Activated CD4-positive, alpha-beta T cell treated with anti-CD3 and anti-CD28 coated beads, Interleukin-2, amount 10 ng/mL, durations not matched to agents 7 days and 5 days (primary cell): ENCODE measurements around the gene GH2. TPM values are rescaled to one million over a fixed set of nuclear protein-coding genes. Genes with fewer than 3 reads are reported as not detected.
"Not testable (repeated sequence)": the region's sequence is repeated elsewhere in the genome, so short reads cannot be mapped to it uniquely, and the experiment has no call there.

Experiments used
- CTCF ChIA-PET: fragments of 350-600 bp; sonication (Branson Sonifier 250); formaldehyde crosslinking; loops from one replicate; lab custom pipeline; 2021; ENCODE audit warnings: antibody characterized with exemption; lab: Charles Lee
- POLR2A ChIA-PET: fragments of 350-600 bp; sonication (Branson Sonifier 250); formaldehyde crosslinking; loops from one replicate; lab custom pipeline; 2021; ENCODE audit warnings: antibody characterized with exemption; lab: Charles Lee
- DNase-seq: peaks from one replicate; pipeline ENCODE4 v3.0.0-alpha.2; 2020
- H3K27ac Mint-ChIP-seq: one replicate; pipeline ENCODE4 v1.8.0; 2021; ENCODE audit warnings: mild to moderate bottlenecking, moderate library complexity, mixed read lengths
- H3K27me3 Mint-ChIP-seq: one replicate; pipeline ENCODE4 v1.8.0; 2021; ENCODE audit warnings: mixed read lengths
- H3K36me3 Mint-ChIP-seq: one replicate; pipeline ENCODE4 v1.8.0; 2021; ENCODE audit warnings: low read depth, mixed read lengths
- H3K4me1 Mint-ChIP-seq: one replicate; pipeline ENCODE4 v1.8.0; 2021; ENCODE audit warnings: mixed read lengths
- H3K4me3 Mint-ChIP-seq: one replicate; pipeline ENCODE4 v1.8.0; 2021; ENCODE audit warnings: mild to moderate bottlenecking, moderate library complexity, mixed read lengths
- H3K9me3 Mint-ChIP-seq: one replicate; pipeline ENCODE4 v1.8.0; 2021; ENCODE audit warnings: mixed read lengths
- total RNA-seq, 2 experiments: library from RNA; stranded (reverse); gene quantifications; one replicate each; pipeline ENCODE4 v1.2.3, GENCODE V29; 2021

GH2 gene
- total RNA-seq, 2 experiments from 2014 or later, result not detected

GRCh38 chr17:63856425-63856824 is 25.3 kb downstream of the GH2 start:
- peaks cover 29% of the 10 kb centered on the region for H3K27me3 Mint-ChIP-seq
- H3K4me3 Mint-ChIP-seq, POLR2A ChIA-PET, H3K9me3 Mint-ChIP-seq, H3K4me1 Mint-ChIP-seq, DNase-seq, H3K27ac Mint-ChIP-seq, H3K36me3 Mint-ChIP-seq: not testable (repeated sequence)
- CTCF ChIA-PET, result interaction anchor here (5.8 kb wide), 1 partner anchor 9 kb away, joined by 54 read pairs; no protein-coding TSS in a partner anchor

GRCh38 chr17:63855185-63855584 is 26.6 kb downstream of the GH2 start:
- Mint-ChIP-seq H3K9me3 (no peaks in the 10 kb centered on the region), H3K36me3 (no peaks in the 10 kb centered on the region), H3K4me1 (no peaks in the 10 kb centered on the region), H3K4me3 (no peak overlapping the region), H3K27ac (no peak overlapping the region), H3K27me3 (peaks cover 28% of the 10 kb centered on the region)
- no peak for DNase-seq
- ChIA-PET POLR2A (no interaction called here), CTCF (interaction anchor here (0.8 to 1.1 kb wide), 3 partner anchors 8 to 12 kb away, joined by 3 read pairs; partner anchors contain the start of gene SMARCD2)

- ChIA-PET CTCF (interaction anchor here (0.8 to 1.1 kb wide), 3 partner anchors 8 to 12 kb away, joined by 3 read pairs; partner anchors contain the start of gene SMARCD2), POLR2A (no interaction called here)
- H3K36me3 Mint-ChIP-seq, result no peaks in the 10 kb centered on the region
These were observed 27.0 kb downstream of the GH2 start for GRCh38 chr17:63854709-63855108.

GRCh38 chr17:63853260-63853659 is 28.5 kb downstream of the GH2 start:
- peaks cover 11% of the 10 kb centered on the region for H3K4me1 Mint-ChIP-seq
- CTCF ChIA-PET, result no interaction called here
- H3K9me3 Mint-ChIP-seq, result peaks cover 3% of the 10 kb centered on the region
- H3K36me3 Mint-ChIP-seq, result peaks cover 6% of the 10 kb centered on the region
- POLR2A ChIA-PET, result no interaction called here
- H3K27me3 Mint-ChIP-seq, result peaks cover 18% of the 10 kb centered on the region
- H3K4me3 Mint-ChIP-seq, result no peak overlapping the region
- no peak overlapping the region for H3K27ac Mint-ChIP-seq
- no peak for DNase-seq

More at GRCh38 chr17:63854709-63855108, 27.0 kb downstream of the GH2 start:
- Mint-ChIP-seq H3K27ac (no peak overlapping the region), H3K4me1 (peaks cover under 1% of the 10 kb centered on the region), H3K9me3 (no peaks in the 10 kb centered on the region), H3K27me3 (peaks cover 25% of the 10 kb centered on the region), H3K4me3 (no peak overlapping the region)
- no peak for DNase-seq

- Mint-ChIP-seq H3K27ac (no peak overlapping the region), H3K36me3 (peaks cover 13% of the 10 kb centered on the region), H3K4me1 (peaks cover 18% of the 10 kb centered on the region), H3K9me3 (peaks cover 8% of the 10 kb centered on the region), H3K4me3 (no peak overlapping the region), H3K27me3 (peaks cover 18% of the 10 kb centered on the region)
- DNase-seq, result no peak
- CTCF ChIA-PET, result interaction anchor here (1.8 kb wide), 1 partner anchor 77 kb away, joined by 10 read pairs; the partner anchor contains the start of genes CCDC47 and DDX42
- POLR2A ChIA-PET, result no interaction called here
These were observed 31.3 kb downstream of the GH2 start for GRCh38 chr17:63850401-63850800.

GRCh38 chr17:63848834-63849689 is 32.7 kb downstream of the GH2 start:
- peaks cover 25% of the 10 kb centered on the region for H3K4me1 Mint-ChIP-seq
- peaks cover 8% of the 10 kb centered on the region for H3K9me3 Mint-ChIP-seq
- peak overlapping the region; percentile 68 for H3K4me3 Mint-ChIP-seq
- peaks cover 11% of the 10 kb centered on the region for H3K27me3 Mint-ChIP-seq
- peak; percentile 94 for DNase-seq
- peaks cover 13% of the 10 kb centered on the region for H3K36me3 Mint-ChIP-seq
- H3K27ac Mint-ChIP-seq, result peak overlapping the region; percentile 98
- POLR2A ChIA-PET, result interaction anchor here (0.6 to 0.7 kb wide), 2 partner anchors 126 to 379 kb away, joined by 3 read pairs; no protein-coding TSS in a partner anchor
- CTCF ChIA-PET, result interaction anchor here (0.5 to 4.0 kb wide), 40 partner anchors 10 to 431 kb away, joined by 3 to 54 read pairs (median 4); partner anchors contain the start of genes CCDC47, CD79B, DDX42 and ICAM2

GRCh38 chr17:63847525-63848249 is 34.1 kb downstream of the GH2 start:
- no peak for DNase-seq
- H3K27ac Mint-ChIP-seq, result peak overlapping the region; percentile 98
- peaks cover 8% of the 10 kb centered on the region for H3K9me3 Mint-ChIP-seq
- H3K27me3 Mint-ChIP-seq, result peaks cover 10% of the 10 kb centered on the region
- ChIA-PET CTCF (interaction anchor here (0.6 to 4.0 kb wide), 11 partner anchors 11 to 642 kb away, joined by 3 to 54 read pairs (median 4); no protein-coding TSS in a partner anchor), POLR2A (no interaction called here)
- H3K36me3 Mint-ChIP-seq, result peaks cover 13% of the 10 kb centered on the region
- peak overlapping the region; percentile 50 for H3K4me3 Mint-ChIP-seq
- H3K4me1 Mint-ChIP-seq, result peaks cover 31% of the 10 kb centered on the region

- no peak overlapping the region for H3K4me3 Mint-ChIP-seq
- peaks cover 41% of the 10 kb centered on the region for H3K4me1 Mint-ChIP-seq
- H3K36me3 Mint-ChIP-seq, result peaks cover 18% of the 10 kb centered on the region
- DNase-seq, result no peak
- no peak overlapping the region for H3K27ac Mint-ChIP-seq
- H3K9me3 Mint-ChIP-seq, result peaks cover 8% of the 10 kb centered on the region
- ChIA-PET CTCF (interaction anchor here (1.6 kb wide), 1 partner anchor 72 kb away, joined by 3 read pairs; the partner anchor contains the start of genes CCDC47 and DDX42), POLR2A (no interaction called here)
- no peaks in the 10 kb centered on the region for H3K27me3 Mint-ChIP-seq
These were observed 36.2 kb downstream of the GH2 start for GRCh38 chr17:63845509-63845908.

GRCh38 chr17:63843910-63844677 is 37.6 kb downstream of the GH2 start:
- DNase-seq, result no peak
- Mint-ChIP-seq H3K36me3 (peaks cover 20% of the 10 kb centered on the region), H3K9me3 (peaks cover 7% of the 10 kb centered on the region), H3K4me1 (peaks cover 43% of the 10 kb centered on the region), H3K4me3 (peak overlapping the region; percentile 89), H3K27me3 (no peaks in the 10 kb centered on the region), H3K27ac (peak overlapping the region; percentile 98)
- ChIA-PET CTCF (interaction anchor here (0.5 to 2.6 kb wide), 11 partner anchors 8 to 517 kb away, joined by 3 to 15 read pairs (median 3); partner anchors contain the start of gene MAP3K3), POLR2A (interaction anchor here (0.6 to 1.0 kb wide), 3 partner anchors 17 to 142 kb away, joined by 3 to 7 read pairs (median 6); partner anchors contain the start of gene PSMC5)

- H3K27ac Mint-ChIP-seq, result peak overlapping the region; percentile 98
- peaks cover 43% of the 10 kb centered on the region for H3K4me1 Mint-ChIP-seq
- ChIA-PET CTCF (interaction anchor here (0.5 to 2.6 kb wide), 13 partner anchors 8 to 518 kb away, joined by 3 to 15 read pairs (median 3); partner anchors contain the start of gene MAP3K3), POLR2A (interaction anchor here (0.6 to 1.0 kb wide), 4 partner anchors 16 to 142 kb away, joined by 3 to 7 read pairs (median 4); partner anchors contain the start of gene PSMC5)
- H3K27me3 Mint-ChIP-seq, H3K9me3 Mint-ChIP-seq: not testable (repeated sequence)
- H3K4me3 Mint-ChIP-seq, result peak overlapping the region; percentile 89
- peak; percentile 53 for DNase-seq
- H3K36me3 Mint-ChIP-seq, result peaks cover 16% of the 10 kb centered on the region
These were observed 38.3 kb downstream of the GH2 start for GRCh38 chr17:63843387-63843888.
